ENCODE measurements around the gene SPINK7.
"Not testable (repeated sequence)": the region's sequence is repeated elsewhere in the genome, so short reads cannot be mapped to it uniquely, and the experiment has no call there.

Gene SPINK7

DNA sequence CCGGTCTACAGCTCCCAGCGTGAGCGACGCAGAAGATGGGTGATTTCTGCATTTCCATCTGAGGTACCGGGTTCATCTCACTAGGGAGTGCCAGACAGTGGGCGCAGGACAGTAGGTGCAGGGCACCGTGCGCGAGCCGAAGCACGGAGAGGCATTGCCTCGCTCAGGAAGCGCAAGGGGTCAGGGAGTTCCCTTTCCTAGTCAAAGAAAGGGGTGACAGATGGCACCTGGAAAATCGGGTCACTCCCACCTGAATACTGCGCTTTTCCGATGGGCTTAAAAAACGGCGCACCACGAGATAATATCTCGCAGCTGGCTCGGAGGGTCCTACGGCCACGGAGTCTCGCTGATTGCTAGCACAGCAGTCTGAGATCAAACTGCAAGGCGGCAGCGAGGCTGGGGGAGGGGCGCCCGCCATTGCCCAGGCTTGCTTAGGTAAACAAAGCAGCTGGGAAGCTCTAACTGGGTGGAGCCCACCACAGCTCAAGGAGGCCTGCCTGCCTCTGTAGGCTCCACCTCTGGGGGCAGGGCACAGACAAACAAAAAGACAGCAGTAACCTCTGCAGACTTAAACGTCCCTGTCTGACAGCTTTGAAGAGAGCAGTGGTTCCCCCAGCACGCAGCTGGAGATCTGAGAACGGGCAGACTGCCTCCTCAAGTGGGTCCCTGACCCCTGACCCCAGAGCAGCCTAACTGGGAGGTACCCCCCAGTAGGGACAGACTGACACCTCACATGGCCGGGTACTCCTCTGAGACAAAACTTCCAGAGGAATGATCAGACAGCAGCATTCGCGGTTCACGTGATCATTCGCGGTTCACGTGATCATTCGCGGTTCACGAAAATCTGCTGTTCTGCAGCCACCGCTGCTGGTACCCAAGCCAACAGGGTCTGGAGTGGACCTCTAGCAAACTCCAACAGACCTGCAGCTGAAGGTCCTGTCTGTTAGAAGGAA, 8.1 kb downstream of the SPINK7 start:
- H3K4me3 Mint-ChIP-seq, result peak overlapping the region; percentile 60 to 68
- ATAC-seq (replicated peaks), result not testable (repeated sequence)

DNA sequence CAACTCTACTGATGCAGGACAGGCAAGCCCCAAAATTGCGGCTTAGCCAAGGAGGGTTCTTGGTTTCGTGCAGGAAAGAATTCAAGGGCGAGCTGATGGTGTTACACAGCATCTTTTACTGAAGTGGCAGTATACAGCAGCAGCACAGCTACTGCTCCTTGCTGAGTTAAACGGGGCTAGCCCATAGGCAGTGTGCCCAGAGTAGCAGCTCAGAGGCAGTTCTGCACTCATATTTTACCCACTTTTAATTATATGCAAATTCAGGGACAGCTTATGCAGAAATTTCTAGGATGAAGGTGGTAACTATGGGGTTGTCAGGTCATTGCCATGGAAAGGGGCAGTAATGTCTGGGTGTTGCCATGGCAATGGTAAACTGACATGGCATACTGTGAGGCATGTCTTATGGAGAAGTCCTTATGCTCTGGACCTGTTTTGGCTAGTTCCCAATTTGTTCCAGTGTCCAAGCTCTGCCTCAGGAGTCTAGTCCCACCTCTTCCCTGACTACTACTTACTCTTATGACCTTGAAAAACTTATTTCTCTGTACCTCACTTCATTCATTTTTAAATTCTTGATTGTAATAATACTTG, 21.1 kb downstream of the SPINK7 start:
- DNase-seq (no peak), ATAC-seq (replicated peaks) (no peak)
- Mint-ChIP-seq H3K4me1 (ENCODE audit: low read depth in 2 of 2) (no peaks in the 10 kb centered on the region), H3K27me3 (peaks cover 21 to 40% of the 10 kb centered on the region in 2 donors), H3K36me3 (ENCODE audit: insufficient read depth) (no peaks in the 10 kb centered on the region), H3K9me3 (peaks cover 0 to 4% of the 10 kb centered on the region in 2 donors), H3K27ac (no peak overlapping the region), H3K4me3 (no peak overlapping the region)

More for the DNA sequence above, 8.1 kb downstream of the SPINK7 start:
- not testable (repeated sequence) for DNase-seq; H3K36me3 Mint-ChIP-seq (ENCODE audit: insufficient read depth); H3K9me3 Mint-ChIP-seq; H3K4me1 Mint-ChIP-seq (ENCODE audit: low read depth in 2 of 2); H3K27ac Mint-ChIP-seq
- peaks cover 12 to 18% of the 10 kb centered on the region in 2 donors for H3K27me3 Mint-ChIP-seq

DNA sequence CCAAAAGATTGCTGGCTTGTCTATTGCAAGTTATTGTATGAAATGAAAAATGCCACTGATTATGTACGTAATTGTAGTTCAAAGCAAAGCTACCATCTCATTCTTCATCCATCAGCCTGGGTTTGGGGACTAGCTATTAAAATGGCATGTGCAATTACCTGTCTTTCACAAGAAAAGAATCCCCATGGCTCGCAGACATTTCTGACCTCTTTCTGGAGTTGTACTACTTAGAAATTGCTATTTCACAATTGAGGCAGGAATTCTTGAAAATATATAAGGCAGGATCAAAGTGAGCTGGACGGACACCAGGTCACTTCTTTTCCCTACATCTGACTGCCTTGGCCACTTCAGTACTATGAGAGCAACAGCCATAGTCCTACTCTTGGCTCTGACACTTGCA, 23.0 kb downstream of the SPINK7 start, which contains the start of gene SPINK9:
Gene SPINK9, plus strand, starts transcription at position 301 of the 400 bp plus-strand sequence. Its CDS starts 55 bp downstream, at position 356.
- Mint-ChIP-seq H3K27ac (no peak within 1 kb of the TSS), H3K4me3 (no peak within 1 kb of the TSS), H3K9me3 (peaks cover 0 to 2% of the 10 kb centered on the region in 2 donors), H3K27me3 (peaks cover 13 to 32% of the 10 kb centered on the region in 2 donors), H3K36me3 (ENCODE audit: insufficient read depth) (no peaks in the 10 kb centered on the region), H3K4me1 (ENCODE audit: low read depth in 2 of 2) (no peaks in the 10 kb centered on the region)
- ATAC-seq (replicated peaks) (no peak), DNase-seq (no peak)

DNA sequence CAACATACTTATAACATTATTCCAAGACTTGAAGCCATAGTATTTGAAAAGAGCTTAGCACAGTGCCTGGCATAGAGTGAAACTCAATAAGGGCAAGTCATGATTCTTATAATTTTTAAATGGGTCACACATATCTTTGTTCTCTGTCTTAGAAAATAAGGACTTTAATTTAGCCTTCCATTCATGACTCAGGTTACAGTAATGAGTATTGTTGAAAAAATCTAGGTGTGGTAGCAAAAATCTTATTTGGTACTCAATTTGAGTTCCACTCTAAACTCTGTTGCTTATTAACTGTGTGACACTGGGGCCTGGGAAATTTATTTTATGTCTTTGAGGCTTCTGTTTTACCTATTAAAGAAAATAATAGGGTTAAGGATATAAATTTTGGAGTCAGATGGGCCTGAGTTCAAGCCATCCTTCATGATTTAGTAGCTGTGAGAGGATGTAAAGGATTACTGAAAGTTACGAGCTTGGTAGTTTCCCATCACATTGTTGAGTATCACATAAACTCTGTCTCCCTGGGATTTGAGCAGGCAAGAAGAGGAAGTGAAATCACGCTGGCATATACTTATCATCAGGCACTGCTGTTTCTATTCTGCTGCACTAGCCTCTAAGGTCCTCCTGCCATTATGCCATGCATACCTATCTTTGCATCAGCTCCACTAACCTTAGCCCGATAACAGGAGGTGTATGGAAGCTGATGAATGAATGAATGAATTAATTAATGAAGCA, 24.6 kb downstream of the SPINK7 start:
- H3K36me3 Mint-ChIP-seq (ENCODE audit: insufficient read depth), result no peaks in the 10 kb centered on the region
- no peak overlapping the region for H3K27ac Mint-ChIP-seq
- ATAC-seq (replicated peaks) (no peak), DNase-seq (no peak)
- no peaks in the 10 kb centered on the region for H3K9me3 Mint-ChIP-seq
- H3K4me1 Mint-ChIP-seq (ENCODE audit: low read depth in 2 of 2), result no peaks in the 10 kb centered on the region
- H3K27me3 Mint-ChIP-seq, result peaks cover 4 to 18% of the 10 kb centered on the region in 2 donors
- H3K4me3 Mint-ChIP-seq, result no peak overlapping the region

DNA sequence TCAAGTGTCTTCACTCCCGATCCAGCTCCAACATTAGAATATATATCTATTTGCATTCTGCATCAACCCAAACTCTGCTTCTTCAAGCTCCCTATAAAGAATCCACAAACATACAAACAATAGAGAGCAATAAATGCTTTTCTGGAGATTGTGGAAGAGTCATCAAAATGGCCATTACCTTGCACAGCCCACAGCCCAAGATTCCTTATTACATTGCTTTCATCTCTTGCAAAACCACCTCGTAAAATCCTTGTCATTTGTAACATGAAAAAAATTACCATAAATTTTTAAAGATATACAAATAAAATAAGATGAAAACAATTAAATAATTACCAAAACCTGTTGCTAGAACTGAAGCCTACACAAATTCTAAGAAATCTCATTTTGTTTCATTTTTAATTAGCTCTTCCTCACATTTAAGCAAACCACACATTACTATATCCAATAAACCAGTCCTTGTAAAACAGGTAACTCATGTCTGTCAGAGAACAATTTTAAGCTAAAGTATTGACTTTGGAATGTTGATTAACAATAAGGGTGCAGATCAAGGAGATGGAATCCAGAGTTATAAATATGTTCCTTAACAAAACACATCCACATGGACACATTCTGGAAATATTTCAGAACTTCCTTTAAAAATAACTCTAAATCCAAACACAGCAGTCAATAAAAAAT, 30.3 kb downstream of the SPINK7 start:
- no peak overlapping the region for H3K4me3 Mint-ChIP-seq
- DNase-seq, result no peak
- H3K27me3 Mint-ChIP-seq, result peaks cover 0 to 9% of the 10 kb centered on the region in 2 donors
- no peaks in the 10 kb centered on the region for H3K4me1 Mint-ChIP-seq (ENCODE audit: low read depth in 2 of 2)
- H3K36me3 Mint-ChIP-seq (ENCODE audit: insufficient read depth), result no peaks in the 10 kb centered on the region
- no peak for ATAC-seq (replicated peaks)
- H3K27ac Mint-ChIP-seq, result no peak overlapping the region
- H3K9me3 Mint-ChIP-seq, result no peaks in the 10 kb centered on the region

DNA sequence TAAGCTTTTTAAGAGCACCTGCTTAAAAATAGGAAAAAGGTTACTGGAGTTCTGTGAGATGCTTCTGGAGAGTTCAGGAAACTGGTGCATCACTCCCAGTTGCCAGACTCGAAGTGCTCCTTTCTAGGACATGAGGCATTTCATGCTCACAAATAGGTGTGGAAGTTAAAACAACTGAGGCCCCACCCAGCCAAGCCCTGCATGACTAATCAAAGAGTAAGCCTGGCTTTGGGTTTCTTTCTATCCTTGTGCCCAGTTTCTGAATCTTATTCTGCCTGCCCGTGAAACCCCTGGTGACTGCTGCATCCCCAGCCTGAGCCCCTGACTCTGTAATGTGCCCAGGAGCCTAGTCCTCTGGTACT, 30.8 kb downstream of the SPINK7 start:
- Mint-ChIP-seq H3K4me3 (no peak overlapping the region), H3K4me1 (ENCODE audit: low read depth in 2 of 2) (no peaks in the 10 kb centered on the region), H3K9me3 (no peaks in the 10 kb centered on the region), H3K27ac (no peak overlapping the region), H3K27me3 (peaks cover 0 to 13% of the 10 kb centered on the region in 2 donors), H3K36me3 (ENCODE audit: insufficient read depth) (no peaks in the 10 kb centered on the region)
- ATAC-seq (replicated peaks), result no peak
- no peak for DNase-seq

DNA sequence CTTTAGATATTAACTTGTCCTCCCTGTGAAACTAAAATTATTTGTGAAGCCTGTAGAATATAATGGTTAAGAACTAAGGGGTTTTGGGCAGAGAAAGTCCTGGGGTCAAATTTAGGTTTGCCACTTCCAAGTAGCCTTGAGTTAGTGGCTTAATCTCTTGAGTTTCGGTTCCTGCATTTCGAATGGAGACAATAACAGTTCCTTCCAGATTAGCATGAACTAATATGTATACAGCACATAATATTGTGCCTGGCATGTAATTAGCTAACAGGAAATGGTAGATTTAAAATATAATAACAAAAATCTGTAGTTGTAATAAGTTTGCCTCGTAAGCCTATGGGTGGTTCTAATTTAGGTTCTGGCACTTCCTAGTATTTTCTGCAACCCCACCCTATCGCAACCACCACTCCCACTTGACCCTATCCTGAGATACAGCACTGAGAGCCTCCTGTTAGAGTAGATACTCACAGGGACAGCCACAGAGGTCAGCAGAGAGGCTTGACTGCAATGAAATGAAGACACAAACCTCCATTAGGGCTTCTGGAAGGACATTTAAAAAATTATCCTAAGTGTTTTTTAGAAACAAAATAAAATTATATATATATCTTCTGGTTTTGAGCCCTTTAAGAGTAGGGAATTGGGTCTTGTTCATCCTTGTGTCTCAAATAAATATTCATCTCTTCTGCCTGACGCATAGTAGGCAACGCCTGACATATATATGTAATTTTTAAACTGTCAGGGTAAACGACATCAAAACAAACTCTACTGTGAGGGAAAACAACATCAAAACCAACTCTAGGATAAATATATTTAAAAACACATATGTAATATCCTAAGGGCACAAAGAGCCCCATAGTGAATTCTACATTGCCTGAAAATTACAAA, 31.6 kb downstream of the SPINK7 start:
- DNase-seq, result no peak
- ATAC-seq (replicated peaks), result no peak
- H3K9me3 Mint-ChIP-seq, result no peaks in the 10 kb centered on the region
- no peak overlapping the region for H3K27ac Mint-ChIP-seq
- H3K36me3 Mint-ChIP-seq (ENCODE audit: insufficient read depth), result no peaks in the 10 kb centered on the region
- no peaks in the 10 kb centered on the region for H3K4me1 Mint-ChIP-seq (ENCODE audit: low read depth in 2 of 2)
- peaks cover 0 to 17% of the 10 kb centered on the region in 2 donors for H3K27me3 Mint-ChIP-seq
- H3K4me3 Mint-ChIP-seq, result no peak overlapping the region

DNA sequence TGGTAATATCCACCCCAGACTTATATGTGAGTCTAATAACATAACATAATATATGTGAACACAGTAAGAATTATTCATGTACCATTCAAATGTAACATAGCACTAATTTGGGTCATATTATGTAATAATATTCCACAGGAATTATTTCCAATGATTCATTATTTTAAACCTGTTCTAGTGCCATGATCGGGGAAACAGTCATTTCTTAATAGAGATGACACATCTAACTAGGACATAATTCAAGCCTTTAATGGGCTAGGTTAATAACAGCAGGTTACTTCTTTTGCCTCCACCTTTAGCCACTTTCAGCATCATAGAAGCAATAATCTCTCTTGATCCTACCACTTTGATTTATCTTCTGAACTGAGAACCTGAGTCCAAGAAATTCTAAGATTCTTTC, 35.5 kb downstream of the SPINK7 start:
- H3K4me3 Mint-ChIP-seq, result no peak overlapping the region
- no peaks in the 10 kb centered on the region for H3K9me3 Mint-ChIP-seq
- H3K4me1 Mint-ChIP-seq (ENCODE audit: low read depth in 2 of 2), result no peaks in the 10 kb centered on the region
- DNase-seq (no peak), ATAC-seq (replicated peaks) (no peak)
- no peak overlapping the region for H3K27ac Mint-ChIP-seq
- peaks cover 0 to 17% of the 10 kb centered on the region in 2 donors for H3K27me3 Mint-ChIP-seq
- H3K36me3 Mint-ChIP-seq (ENCODE audit: insufficient read depth), result no peaks in the 10 kb centered on the region

DNA sequence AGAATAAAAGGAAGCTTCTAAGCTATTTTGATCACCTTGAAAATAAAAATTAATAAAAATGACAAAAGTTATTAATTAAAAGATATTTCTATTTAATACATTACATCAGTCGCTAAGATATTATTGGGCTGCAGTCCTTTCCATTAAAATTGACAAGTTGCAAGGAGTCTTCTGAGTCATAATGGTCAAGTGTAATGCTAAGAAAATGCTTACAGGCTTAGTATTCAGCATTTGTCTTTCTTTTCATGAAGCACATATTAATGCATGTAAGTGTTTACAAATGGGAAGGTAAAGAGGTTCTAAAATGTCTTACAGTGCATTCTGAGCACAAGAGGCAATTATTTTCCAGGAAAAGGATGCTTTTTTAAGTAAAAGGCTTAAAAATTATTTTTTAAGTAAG, 40.5 kb downstream of the SPINK7 start:
- H3K4me3 Mint-ChIP-seq, result no peak overlapping the region
- H3K27me3 Mint-ChIP-seq, result peaks cover 0 to 8% of the 10 kb centered on the region in 2 donors
- H3K27ac Mint-ChIP-seq, result no peak overlapping the region
- no peaks in the 10 kb centered on the region for H3K36me3 Mint-ChIP-seq (ENCODE audit: insufficient read depth)
- no peaks in the 10 kb centered on the region for H3K4me1 Mint-ChIP-seq (ENCODE audit: low read depth in 2 of 2)
- H3K9me3 Mint-ChIP-seq, result no peaks in the 10 kb centered on the region
- no peak for ATAC-seq (replicated peaks)
- no peak for DNase-seq

DNA sequence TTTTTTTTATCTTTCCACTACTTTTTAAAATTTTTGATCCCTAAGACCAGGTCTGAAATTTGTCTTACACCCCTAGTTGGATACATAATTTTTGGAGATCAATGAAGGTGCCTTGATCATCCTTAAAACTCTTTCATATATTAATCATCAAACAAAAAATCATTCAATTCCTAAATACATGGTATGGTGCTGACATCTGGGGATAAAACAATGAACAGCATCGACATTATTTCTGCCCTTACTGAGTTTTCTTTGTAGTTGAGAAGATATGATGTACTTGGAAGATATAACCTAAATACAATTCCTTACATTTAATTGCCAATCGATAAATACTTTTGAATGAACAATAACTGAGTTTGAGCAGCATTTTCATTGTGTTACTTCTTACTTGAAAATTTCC, 41.4 kb downstream of the SPINK7 start:
- ATAC-seq (replicated peaks), result no peak
- DNase-seq, result no peak
- no peak overlapping the region for H3K4me3 Mint-ChIP-seq
- H3K4me1 Mint-ChIP-seq (ENCODE audit: low read depth in 2 of 2), result no peaks in the 10 kb centered on the region
- no peaks in the 10 kb centered on the region for H3K36me3 Mint-ChIP-seq (ENCODE audit: insufficient read depth)
- no peaks in the 10 kb centered on the region for H3K27me3 Mint-ChIP-seq
- no peaks in the 10 kb centered on the region for H3K9me3 Mint-ChIP-seq
- H3K27ac Mint-ChIP-seq, result no peak overlapping the region

DNA sequence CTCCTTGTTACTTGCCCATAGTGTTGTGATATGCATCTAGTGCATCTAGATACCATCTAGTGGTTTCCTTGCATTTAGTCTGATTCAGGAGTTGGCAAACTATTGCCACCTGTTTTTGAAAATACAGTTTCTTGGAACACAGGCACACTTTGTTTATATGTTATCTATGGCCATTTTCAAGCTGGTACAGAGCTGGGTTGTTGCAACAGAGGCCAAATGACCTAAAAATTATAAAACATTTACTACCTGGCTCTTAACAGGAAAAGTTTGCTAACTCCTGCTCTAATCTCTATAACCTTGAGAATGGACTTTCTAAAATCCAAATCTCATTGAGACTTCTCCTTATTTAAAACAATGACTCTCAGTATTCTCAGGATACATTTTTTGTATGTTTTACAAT, 52.1 kb downstream of the SPINK7 start:
- Mint-ChIP-seq H3K27ac (no peak overlapping the region), H3K27me3 (peaks cover 12 to 16% of the 10 kb centered on the region in 2 donors), H3K4me3 (no peak overlapping the region), H3K9me3 (no peaks in the 10 kb centered on the region), H3K4me1 (ENCODE audit: low read depth in 2 of 2) (no peaks in the 10 kb centered on the region), H3K36me3 (ENCODE audit: insufficient read depth) (no peaks in the 10 kb centered on the region)
- DNase-seq (no peak), ATAC-seq (replicated peaks) (no peak)
